ENCODE data around the gene NKAIN2. TPM values are rescaled to one million over a fixed set of nuclear protein-coding genes. Genes with fewer than 3 reads are reported as not detected.

NKAIN2 gene
- total RNA-seq, 4 donors from 2014 or later: 0.31 to 0.58 (median 0.39) TPM; not detected in 1

GRCh38 chr6:124830506-124830905 lies 1026.8 kb downstream of the NKAIN2 start:
- Histone ChIP-seq H3K9me3 (no peaks in the 10 kb centered on the region), H3K27me3 (no peaks in the 10 kb centered on the region), H3K4me1 (no peaks in the 10 kb centered on the region), H3K27ac (no peak overlapping the region), H3K4me3 (no peak overlapping the region), H3K36me3 (no peaks in the 10 kb centered on the region)
- intact Hi-C loops (cut with DNase I; ENCODE audit: low total_unique reads): no loop called here
- in situ Hi-C loops (cut with MboI; ENCODE audit: low sequenced_read_pairs in 4 of 4): no loop called here
- ATAC-seq: no peak
- TF ChIP-seq POLR2A (IDR thresholded peaks at IDR 0.05) (no peak), CTCF (IDR thresholded peaks at IDR 0.05 in 4 of 5, conservative IDR thresholded peaks at IDR 0.05 in 1 of 5) (no peak)
- DNase-seq: no peak

- ATAC-seq (no peak), DNase-seq (no peak)
- H3K27me3 ChIP-seq: no peaks in the 10 kb centered on the region
- H3K4me3 ChIP-seq: no peak overlapping the region
- H3K27ac ChIP-seq: no peak overlapping the region
- in situ Hi-C loops (cut with MboI; ENCODE audit: low sequenced_read_pairs in 4 of 4): no loop called here
- no peaks in the 10 kb centered on the region for H3K9me3 ChIP-seq
- intact Hi-C loops (cut with DNase I; ENCODE audit: low total_unique reads): no loop called here
- TF ChIP-seq POLR2A (IDR thresholded peaks at IDR 0.05) (no peak), CTCF (IDR thresholded peaks at IDR 0.05 in 4 of 5, conservative IDR thresholded peaks at IDR 0.05 in 1 of 5) (no peak)
- no peaks in the 10 kb centered on the region for H3K36me3 ChIP-seq
- no peaks in the 10 kb centered on the region for H3K4me1 ChIP-seq
These were observed 1050.8 kb downstream of the NKAIN2 start for GRCh38 chr6:124854338-124854922.

GRCh38 chr6:124857746-124858145 lies 1054.1 kb downstream of the NKAIN2 start:
- no peak for DNase-seq
- in situ Hi-C loops (cut with MboI; ENCODE audit: low sequenced_read_pairs in 4 of 4) (no loop called here), intact Hi-C loops (cut with DNase I; ENCODE audit: low total_unique reads) (no loop called here)
- no peak overlapping the region for H3K27ac ChIP-seq
- H3K4me3 ChIP-seq: no peak overlapping the region
- H3K4me1 ChIP-seq: no peaks in the 10 kb centered on the region
- H3K36me3 ChIP-seq: no peaks in the 10 kb centered on the region
- TF ChIP-seq CTCF (IDR thresholded peaks at IDR 0.05 in 4 of 5, conservative IDR thresholded peaks at IDR 0.05 in 1 of 5) (no peak), POLR2A (IDR thresholded peaks at IDR 0.05) (no peak)
- no peaks in the 10 kb centered on the region for H3K27me3 ChIP-seq
- ATAC-seq: no peak
- H3K9me3 ChIP-seq: no peaks in the 10 kb centered on the region

- no peaks in the 10 kb centered on the region for H3K36me3 ChIP-seq
- H3K27ac ChIP-seq: no peak overlapping the region
- DNase-seq: no peak
- H3K27me3 ChIP-seq: no peaks in the 10 kb centered on the region
- no peaks in the 10 kb centered on the region for H3K9me3 ChIP-seq
- no peak for TF ChIP-seq CTCF (IDR thresholded peaks at IDR 0.05 in 4 of 5, conservative IDR thresholded peaks at IDR 0.05 in 1 of 5)
- no peak for TF ChIP-seq POLR2A (IDR thresholded peaks at IDR 0.05)
- H3K4me3 ChIP-seq: no peak overlapping the region
- no peak for ATAC-seq
- intact Hi-C loops (cut with DNase I; ENCODE audit: low total_unique reads) (no loop called here), in situ Hi-C loops (cut with MboI; ENCODE audit: low sequenced_read_pairs in 4 of 4) (no loop called here)
- H3K4me1 ChIP-seq: no peaks in the 10 kb centered on the region
These were observed 1054.9 kb downstream of the NKAIN2 start for GRCh38 chr6:124858564-124858963.

- Histone ChIP-seq H3K36me3 (no peaks in the 10 kb centered on the region), H3K4me3 (no peak overlapping the region), H3K9me3 (no peaks in the 10 kb centered on the region), H3K27me3 (no peaks in the 10 kb centered on the region), H3K4me1 (no peaks in the 10 kb centered on the region), H3K27ac (no peak overlapping the region)
- in situ Hi-C loops (cut with MboI; ENCODE audit: low sequenced_read_pairs in 4 of 4) (no loop called here), intact Hi-C loops (cut with DNase I; ENCODE audit: low total_unique reads) (no loop called here)
- ATAC-seq (no peak), DNase-seq (no peak)
- TF ChIP-seq CTCF (IDR thresholded peaks at IDR 0.05 in 4 of 5, conservative IDR thresholded peaks at IDR 0.05 in 1 of 5) (no peak), POLR2A (IDR thresholded peaks at IDR 0.05) (no peak)
These were observed 1055.7 kb downstream of the NKAIN2 start for GRCh38 chr6:124859366-124859765.
